Activated effector memory CD4-positive, alpha-beta T cell treated with Interleukin-2 at 50 U/mL for 16 hours (primary cell): ENCODE measurements around the gene MRPL17.
"Not testable (repeated sequence)": the region's sequence is repeated elsewhere in the genome, so short reads cannot be mapped to it uniquely, and the experiment has no call there.

ENCODE experiments used
- DNase-seq: peaks from one replicate; pipeline ENCODE4 v3.0.0-alpha.2; 2020

MRPL17 gene

DNA sequence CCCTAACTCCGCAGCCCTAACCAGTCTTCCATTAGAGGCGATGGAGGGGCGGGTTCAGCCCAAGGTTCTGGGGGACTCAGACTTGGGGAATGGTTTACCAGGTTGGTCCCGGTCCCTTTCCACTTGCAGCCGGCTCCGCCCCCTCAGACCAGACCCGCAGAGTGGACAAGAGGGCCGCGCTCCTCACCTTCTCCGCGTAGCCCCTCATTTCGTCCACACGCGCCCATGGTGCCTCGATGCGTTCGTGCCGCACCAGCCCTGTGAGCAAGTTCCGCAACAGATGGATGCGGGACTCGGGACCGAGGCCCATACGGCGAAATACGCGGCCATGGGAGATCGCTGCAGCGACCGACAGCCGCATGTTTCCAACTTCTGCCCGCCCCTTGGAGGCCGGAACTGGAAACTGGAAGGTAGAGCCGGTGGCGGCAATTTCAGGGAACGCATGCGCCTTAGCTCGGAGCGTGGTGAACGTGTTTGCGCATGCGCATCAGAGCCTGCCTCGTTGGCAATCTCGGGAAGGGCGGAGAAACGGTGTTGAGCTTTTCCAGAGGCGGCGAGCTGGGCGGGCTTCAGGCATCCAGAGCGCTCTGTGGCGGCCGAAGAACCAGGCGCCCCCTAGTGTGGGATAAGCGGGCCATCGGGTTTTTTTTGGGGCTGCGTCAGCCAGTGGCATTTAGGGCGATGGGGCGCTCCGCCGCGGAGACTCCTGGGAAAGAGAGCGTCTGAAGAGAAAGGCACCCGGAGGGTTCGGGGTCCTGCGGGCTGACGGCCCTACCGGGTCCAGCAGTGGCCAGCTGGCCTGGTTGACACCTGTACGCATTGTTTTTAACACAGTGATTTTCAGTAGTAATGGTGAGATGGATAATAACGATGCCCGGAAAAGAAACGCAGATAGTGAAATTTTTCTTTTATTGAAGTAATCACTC, at the start of gene MRPL17:
Gene MRPL17, minus strand, starts transcription at position 405 of the 926 bp plus-strand sequence. Its CDS starts 44 bp downstream, at position 361.
- peak; percentile 98 for DNase-seq

DNA sequence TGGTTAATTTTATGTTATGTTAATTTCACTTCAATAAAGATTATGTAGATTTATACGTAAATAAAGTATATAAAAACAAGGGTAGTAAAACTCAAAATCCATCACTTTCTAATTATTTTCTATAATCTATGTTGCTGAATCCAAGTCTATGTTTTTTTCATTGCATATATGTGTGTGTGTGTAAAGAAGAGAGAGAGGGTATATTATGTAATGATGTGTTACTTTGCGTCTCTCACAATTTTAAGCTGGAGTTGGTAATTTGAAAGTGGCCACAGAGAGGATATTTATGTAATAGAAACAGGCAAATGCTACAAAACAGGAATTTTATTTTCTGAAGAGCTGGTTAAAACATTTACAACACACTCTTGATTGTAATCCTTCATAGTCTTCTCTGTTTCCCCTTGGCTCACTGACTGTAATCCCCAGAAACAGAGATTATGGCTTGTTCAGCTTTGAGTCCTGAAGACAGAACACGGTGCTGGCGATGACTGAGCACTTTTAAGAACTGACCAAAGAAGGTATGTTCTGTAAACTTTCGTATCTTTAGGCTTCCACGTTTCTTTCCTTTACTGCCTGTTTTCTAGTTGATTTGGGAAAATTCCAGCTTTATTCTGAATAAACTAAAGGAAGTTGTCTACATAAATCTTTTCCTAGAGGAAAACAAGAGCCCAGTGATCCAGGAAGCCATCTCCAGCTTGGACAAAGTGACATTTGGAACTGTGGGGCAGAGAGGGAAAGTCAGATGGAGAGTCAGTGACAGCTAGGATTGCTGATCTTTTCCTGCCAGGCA, 45.0 kb upstream of the MRPL17 start:
- no peak for DNase-seq

DNA sequence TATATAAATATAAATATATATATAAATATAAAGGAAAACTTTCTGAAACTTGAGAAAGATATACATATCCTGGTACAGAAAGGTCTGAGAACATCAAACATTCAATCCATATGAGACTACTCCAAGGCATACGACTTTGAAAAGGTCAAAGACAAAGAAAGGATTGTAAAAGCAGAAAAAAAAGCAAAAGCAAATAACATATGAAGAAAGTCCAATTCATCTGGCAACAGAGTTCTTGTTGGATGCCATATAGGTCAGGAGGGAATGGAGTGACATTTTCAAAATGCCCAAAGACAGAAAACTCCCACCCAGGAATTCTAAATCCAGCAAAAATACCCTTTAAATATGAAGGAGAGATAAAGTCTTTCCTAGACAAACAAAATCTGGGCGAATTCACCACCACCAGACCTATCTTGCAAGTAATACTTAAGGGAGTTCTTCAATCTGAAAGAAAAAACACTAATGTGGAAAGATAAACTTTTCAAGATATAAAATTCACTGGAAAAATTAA, 42.3 kb upstream of the MRPL17 start:
- DNase-seq, result no peak

DNA sequence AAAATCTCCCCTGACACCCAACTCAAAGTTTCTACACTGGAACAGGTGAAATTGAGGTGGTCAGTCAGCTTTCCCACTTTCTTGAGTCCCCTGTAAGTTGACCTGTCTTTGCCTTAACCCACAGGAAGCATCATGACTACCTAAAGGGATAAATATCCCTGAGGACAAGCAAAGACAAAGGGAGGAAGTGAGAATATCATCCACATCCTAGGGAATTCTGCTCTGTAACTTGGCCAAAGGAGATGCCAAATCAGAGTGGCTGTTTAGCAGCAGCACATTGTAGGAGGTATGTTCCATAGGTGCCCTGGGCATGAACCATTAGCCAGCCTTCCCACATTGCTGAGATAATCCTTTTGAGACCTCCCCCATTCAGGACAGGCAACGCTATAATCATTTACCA, 40.9 kb upstream of the MRPL17 start:
- DNase-seq, result no peak

DNA sequence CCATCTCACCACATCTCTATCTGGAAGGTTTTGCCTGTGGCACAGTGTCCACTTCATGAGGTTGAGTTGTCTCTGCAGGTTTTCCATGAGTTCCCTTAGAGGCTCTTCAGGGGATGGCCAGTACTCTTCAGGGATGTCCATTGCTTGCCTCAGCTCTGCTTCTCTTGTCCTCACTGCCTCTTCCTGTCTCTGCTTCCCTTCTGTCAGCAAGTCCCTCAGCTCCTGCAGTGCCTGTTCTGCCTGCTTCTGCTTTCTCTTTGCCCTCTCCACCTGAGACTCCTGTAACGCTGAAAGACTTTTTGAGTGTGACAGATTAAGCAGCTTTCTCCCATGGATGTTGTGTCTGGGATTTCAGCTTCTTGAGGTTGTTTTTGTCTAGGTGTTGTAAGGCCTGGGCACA, 38.2 kb upstream of the MRPL17 start:
- DNase-seq, result no peak

DNA sequence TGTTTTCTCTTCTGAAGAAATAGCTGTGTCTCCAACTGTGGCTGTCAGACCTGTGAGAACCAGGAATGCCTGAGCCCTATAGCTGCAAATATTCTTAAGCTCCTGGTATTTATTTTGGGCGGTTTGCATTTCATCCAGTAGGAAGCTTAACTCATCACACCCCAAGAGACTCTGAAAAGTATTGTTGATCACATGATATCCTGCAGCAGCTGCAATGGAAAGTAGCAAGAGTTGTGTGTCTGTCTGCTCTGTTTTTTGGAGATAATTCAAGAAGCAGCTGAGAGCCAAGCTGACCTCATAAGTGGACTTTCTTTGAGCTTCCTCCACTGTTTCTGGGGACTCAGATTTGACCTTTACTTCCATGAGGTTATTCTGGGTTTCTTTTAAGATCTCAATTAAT, 36.4 kb upstream of the MRPL17 start:
- DNase-seq, result no peak

DNA sequence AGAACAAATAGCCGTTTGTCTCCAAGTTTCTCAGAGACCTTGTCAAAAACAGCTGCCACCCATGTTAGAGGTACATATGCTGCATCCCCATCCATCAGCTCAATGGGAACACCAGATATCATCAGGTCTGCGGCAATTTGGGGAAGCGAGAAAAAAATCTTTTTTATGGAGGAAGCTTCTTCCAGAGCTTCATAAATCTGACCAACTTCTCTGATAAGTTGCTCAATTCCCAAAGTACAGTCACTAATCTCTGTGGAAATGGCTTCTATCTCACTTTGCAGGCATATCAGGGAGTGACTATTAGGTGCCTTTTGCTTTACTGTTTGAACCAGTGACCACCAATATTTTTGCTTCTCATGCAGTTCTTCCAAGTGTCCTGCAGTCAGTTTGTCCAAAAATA, 34.3 kb upstream of the MRPL17 start:
- no peak for DNase-seq

DNA sequence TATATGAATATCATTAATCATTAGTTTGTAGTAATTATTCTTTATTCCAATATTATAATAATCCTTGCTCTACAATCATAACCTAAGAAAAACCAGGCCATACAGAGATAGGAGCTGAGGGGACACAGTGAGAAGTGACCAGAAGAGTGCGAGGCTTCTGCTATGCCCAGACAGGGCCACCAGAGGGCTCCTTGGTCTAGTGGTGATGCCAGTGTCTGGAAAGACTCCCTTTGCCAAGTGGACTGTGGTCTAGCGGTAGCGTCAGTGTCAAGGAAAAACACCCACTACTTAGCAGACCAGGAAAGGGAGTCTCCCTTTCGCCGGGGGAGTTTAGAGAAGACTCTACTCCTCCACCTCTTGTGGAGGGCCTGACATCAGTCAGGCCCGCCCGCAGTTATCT, 28.4 kb upstream of the MRPL17 start:
- peak; percentile 14 for DNase-seq

DNA sequence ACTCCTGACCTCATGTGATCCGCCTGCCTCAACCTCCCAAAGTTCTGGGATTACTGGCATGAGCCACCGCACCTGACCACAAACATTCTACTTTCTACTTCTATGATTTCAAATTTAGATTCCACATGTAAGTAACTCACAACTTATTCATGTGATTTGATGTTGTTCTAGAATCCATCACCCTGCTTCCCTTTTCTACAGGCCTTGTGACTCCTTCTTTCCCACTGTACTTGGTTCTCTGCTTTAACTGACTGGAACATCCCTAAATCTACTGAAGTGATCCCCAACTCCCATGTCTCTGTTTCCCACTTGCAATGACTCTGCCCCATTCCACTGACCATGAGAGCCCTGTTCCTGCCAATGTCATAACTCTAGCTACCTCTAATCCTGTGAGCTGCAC, 25.7 kb upstream of the MRPL17 start:
- DNase-seq, result no peak

DNA sequence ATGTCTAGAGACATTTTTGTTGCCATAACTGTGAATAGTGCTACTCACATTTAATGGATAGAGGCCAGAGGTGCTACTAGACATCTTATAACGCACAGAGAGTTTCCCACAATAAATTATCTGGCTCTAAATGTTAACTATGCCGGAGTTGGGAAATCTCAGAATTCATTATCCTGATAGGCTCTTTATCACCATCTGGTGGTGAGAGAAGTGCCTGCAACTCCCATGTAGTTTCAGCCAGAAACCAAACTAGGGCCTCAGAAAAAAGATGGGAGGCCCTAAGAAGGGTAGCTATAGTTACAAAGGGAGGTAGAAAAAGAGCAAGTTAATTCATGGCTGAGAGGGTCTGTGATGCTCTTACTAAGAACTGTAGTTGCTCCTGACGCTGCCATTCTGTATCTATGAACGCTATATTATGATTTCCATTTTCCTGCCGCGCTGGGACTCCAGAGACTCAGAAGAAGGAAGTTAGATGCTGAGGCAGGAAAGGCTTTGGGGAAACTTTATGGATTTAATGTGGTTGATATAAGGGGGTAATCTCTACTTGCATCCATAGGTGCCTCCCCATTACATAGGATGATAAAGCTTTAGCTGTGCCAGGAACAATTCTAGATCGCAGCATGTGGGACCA, 22.9 kb upstream of the MRPL17 start:
- DNase-seq, result no peak

DNA sequence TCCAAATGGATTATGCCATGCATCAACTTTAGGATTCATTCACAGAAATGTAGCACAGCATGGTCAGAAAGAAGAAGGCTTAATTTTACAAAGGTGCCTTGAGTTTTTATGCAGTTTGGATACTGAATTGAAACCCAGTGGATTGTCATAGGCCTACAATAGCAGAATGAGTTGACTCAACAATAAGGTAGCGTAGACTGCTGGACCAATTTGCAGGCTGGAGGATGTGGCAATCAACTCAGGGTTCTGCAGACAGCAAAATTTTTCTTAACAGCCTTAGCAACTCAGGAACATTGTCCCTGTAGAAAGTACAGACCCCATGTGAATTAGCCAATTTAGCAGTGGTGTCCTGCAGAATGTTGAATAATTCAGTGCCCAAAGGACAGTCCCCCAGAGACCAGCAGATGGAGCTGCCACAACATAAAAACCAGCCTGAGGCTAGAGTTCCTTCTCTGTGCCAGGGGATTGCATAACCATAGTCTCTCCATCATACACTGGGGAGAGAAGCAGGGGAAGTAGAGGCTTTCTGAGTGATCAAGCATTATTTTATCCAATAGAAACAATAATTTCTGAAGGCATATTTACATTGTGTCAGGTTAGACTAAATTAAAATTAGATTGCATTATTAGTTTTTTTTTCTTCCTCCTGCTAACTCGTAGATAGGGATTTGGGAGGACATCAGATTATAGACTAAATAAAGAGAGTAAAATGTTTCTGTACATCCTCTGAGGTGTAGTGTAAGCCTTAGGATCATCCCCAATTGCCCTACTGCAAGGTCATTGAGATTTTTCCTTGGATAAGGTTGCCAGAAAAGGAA, 20.3 kb upstream of the MRPL17 start:
- DNase-seq, result no peak

DNA sequence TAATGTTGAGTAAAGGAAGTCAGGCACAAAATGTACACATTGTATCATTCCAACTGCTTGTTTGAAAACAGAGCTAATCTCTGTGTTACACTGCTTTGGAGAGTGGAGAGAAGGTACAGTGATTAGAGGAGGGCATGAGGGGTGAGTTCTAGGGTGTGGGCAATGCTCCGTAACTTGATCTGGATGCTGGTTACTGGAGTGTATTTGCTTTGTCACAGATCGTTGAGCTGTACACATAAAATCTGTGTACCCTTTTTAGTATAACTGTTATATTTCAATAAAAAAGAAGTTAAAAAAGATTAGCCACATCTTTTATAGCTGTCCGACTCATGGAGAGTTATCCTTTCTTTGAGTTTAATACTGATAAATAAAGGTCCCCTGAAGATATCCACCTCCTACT, 18.8 kb upstream of the MRPL17 start:
- not testable (repeated sequence) for DNase-seq

DNA sequence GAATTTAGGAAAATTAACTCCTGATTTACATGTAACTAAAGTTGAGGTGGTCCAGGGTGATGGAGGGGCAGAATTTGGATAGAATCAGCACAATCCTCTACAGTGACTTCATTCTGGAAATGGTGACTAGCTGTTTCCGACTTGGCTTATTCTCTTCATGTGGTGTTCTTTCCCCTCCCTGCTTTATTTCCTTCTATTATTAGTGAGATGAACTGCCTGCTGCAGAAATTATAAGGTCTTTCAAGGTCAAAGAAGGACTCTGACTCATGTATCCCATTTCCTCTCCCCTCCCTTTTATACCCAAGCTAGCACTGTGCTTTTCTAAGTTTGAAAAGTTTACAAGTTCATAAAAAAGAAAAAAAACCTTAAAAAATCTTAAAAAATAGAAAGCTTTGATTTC, 12.2 kb upstream of the MRPL17 start:
- DNase-seq, result no peak

DNA sequence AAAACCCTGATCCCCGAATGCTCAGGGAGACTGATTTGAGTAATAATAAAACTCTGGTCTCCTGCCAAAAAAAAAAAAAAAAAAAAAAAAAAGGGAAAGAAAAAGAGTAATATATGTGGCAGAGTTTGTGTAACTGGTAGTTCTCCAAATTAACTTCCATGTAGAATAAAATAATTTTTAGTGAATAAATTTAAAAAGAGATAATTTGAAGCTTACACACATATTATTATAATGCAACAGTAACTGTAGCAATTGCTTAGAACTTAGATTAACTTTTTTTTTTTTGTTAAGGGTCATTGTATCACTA, 11.0 kb upstream of the MRPL17 start:
- no peak for DNase-seq

DNA sequence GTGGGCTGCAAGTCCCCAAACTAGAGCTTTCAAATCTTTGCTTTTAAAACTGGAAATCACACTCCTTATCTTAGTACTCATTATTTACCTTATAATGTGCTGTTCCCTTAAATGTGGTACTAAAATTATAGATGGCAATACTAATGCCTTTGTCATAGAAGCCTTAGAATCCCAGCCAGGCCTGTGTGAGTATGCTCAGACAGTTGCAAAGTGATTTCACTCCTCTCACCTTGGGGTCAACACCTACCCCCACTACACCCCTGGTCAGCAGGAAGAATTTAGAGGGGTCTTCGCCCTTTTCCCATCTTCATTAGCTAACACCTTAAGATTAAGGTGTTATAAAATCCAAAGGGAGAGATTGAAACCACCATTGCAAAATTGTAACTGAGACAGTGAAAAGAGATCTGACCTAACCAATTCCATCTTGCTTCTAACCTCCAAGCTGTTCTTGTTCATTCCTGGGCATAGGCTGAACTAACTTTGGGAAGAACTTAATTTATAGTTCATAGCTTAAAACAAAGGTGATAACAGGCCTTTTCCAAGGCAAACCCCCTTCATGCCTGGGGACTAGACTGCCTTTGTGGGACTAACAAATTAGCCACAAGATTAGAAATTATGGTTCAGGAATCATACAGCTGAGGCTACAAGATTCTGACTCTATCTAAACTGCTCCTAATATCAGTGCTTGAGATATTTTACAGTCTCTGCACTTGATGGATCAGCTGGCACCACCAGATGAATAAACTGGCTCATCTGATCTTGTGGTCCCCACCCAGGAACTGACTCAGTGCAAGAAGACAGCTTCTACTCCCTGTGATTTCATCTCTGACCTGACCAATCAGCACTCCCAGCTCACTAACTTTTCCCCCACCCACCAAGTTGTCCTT, 10.4 kb upstream of the MRPL17 start:
- DNase-seq, result peak; percentile 23

DNA sequence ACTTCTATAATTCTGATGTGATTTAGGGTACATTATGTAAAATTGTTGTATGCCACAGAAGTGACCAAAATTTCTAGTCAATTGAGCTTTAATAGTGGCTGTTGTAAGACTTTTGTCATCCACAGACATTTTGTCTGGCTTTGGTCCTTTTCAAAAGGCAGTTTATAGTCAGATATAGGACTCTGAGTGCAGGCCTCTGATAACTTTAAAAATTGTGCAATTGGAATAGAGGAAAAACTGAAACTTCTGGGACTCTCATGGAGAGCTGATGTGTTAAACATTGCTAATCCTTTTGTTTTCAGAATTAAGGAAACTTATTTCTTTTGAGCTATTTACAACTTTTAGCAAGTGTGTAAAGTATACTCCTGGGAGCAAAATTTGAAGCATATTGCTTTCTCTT, 9.0 kb upstream of the MRPL17 start:
- no peak for DNase-seq

DNA sequence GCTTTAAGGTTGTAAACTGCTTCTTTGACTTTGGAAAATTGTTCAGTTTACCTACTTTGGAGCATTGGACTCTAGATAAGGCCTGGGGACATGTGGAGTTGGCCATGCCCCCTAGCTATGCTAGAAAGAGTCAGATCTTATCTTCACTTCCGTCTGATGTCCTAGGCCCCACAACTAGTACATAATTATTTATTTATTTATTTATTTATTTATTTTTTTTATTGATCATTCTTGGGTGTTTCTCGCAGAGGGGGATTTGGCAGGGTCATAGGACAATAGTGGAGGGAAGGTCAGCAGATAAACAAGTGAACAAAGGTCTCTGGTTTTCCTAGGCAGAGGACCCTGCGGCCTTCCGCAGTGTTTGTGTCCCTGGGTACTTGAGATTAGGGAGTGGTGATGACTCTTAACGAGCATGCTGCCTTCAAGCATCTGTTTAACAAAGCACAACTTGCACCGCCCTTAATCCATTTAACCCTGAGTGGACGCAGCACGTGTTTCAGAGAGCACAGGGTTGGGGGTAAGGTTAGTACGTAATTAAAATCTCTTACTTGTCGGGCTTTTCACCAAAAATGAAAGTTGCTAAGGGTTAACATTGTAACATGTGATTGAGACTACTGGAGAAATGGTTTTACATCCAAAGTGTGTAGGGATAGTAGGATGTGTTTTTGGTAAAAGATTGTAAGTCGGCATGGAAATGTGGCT, 7.4 kb upstream of the MRPL17 start:
- not testable (repeated sequence) for DNase-seq

DNA sequence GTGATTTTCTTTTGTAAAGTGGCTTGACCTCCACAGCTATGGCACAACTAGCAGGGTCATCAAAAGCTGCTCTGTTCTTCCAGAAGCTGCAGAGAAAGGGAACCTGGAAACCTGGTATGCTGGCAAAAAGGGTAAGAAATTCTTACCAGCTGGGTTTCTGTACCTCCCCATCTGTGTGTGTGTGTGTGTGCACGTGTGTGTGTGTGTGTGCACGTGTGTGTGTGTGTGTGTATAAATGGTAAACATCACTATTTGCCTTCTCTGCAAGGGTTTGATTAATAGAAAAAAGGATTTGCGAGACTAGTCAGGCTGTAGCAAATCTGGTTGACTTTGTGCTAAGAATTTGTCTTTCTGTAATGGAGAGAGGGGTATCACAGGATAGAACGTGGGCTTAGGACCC, 4.7 kb upstream of the MRPL17 start:
- no peak for DNase-seq

DNA sequence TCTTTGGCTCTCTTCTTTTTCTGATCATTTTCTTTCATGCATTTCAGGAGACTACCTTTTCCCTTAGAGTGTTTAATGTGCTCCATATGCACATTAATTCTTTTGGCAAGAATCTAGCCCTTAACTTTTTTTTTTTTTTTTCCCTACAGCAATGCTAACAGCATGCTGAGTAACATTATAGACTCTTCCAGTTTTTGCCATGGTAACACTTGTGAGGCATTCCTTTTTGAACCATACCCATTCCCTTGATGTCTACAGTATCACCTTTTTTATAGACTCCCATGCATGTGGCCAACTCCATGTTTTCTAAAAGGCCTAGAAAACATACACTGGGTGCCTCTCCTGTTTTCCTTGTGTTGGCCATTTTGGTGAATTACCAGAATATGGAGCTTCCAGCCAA, 2.9 kb upstream of the MRPL17 start:
- DNase-seq, result no peak

DNA sequence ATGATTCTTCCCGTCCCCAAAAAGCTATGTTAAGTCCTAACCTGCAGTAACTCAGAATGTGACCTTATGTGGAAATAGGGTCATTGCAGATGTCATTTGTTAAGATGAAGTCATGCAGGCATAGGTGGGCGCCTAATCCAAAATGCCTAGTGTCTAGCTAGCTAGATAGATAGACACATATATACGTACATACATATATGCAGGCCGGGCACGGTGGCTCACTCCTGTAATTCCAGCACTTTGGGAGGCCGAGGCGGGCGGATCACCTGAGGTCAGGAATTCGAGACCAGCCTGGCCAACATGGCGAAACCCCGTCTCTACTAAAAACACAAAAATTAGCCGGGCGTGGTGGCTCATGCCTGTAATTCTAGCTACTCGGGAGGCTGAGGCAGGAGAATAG, 928 bp upstream of the MRPL17 start:
- not testable (repeated sequence) for DNase-seq

DNA sequence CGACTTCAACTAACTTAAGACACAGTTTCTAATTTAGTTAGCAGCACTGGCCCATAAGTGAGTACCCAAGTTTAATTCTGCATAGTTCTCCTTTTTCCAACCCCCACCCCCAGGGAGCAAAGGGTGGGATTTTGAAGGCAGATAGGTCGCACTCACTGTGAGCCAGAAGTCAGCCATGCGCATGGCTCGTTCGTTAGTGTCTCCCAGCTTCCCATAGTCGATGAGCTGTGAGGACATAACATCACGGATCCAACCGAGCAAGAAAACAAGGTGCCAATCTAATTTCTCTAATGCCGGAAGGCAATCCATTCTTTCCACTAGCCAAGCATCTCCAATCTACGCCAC, 577 bp downstream of the MRPL17 start:
- DNase-seq, result no peak
